SK-N-SH (cell line): ENCODE measurements around the gene ANKH. TPM values are rescaled to one million over a fixed set of nuclear protein-coding genes. Genes with fewer than 3 reads are reported as not detected.

Source experiments
- CTCF ChIA-PET: fragments of 300-600, 350-600 bp; formaldehyde crosslinking; extraction: SDS; loops from one replicate; lab custom pipeline; 2021; lab: Yijun Ruan, JAX
- POLR2A ChIA-PET: fragments of 350-600 bp; sonication (Branson Sonifier 250); formaldehyde crosslinking; extraction: SDS; loops from one replicate; lab custom pipeline; 2020; ENCODE audit warnings: antibody characterized with exemption, inconsistent platforms; lab: Yijun Ruan, JAX
- DNase-seq: peaks from one replicate; pipeline ENCODE4 v3.0.0; 2012
- H2AFZ ChIP-seq: fragments of 200-600 bp; sonication (generic); 2 replicates; pipeline ENCODE4 v1.8.1; 2016; ENCODE audit warnings: antibody characterized with exemption, mild to moderate bottlenecking, low read depth
- H3F3A ChIP-seq: fragments of 200-600 bp; sonication (generic); replicated peaks from 2 replicates; pipeline ENCODE3; 2016; ENCODE audit warnings: antibody characterized with exemption, mild to moderate bottlenecking; ENCODE audit not compliant: insufficient read depth
- H3K27ac ChIP-seq, 2 experiments: fragments of 200-500 bp in 1 of 2; fragments of 200-600 bp in 1 of 2; sonication (Bioruptor generic) in 1 of 2; sonication (generic), shearing (Covaris generic) in 1 of 2; 2 replicates each; pipeline versions ENCODE4 v1.5.1 to v1.6.1; 2014 to 2016; ENCODE audit warnings: low read depth in 2 of 2, inconsistent platforms in 1 of 2, low read length in 1 of 2, mild to moderate bottlenecking in 1 of 2, mixed read lengths in 1 of 2
- H3K27me3 ChIP-seq: fragments of 200-600 bp; sonication (generic), shearing (Covaris generic); 2 replicates; pipeline ENCODE4 v1.6.1; 2016; ENCODE audit warnings: mixed run types; ENCODE audit not compliant: insufficient read depth
- H3K36me3 ChIP-seq, 2 experiments: fragments of 200-500 bp in 1 of 2; fragments of 200-600 bp in 1 of 2; sonication (Bioruptor generic) in 1 of 2; sonication (generic) in 1 of 2; replicated peaks in 1 of 2; 2 replicates each; pipeline versions ENCODE3 to v1.5.1; 2014 to 2016; ENCODE audit warnings: low read length in 1 of 2, mild to moderate bottlenecking in 1 of 2; ENCODE audit not compliant: insufficient read depth in 2 of 2, control insufficient read depth in 1 of 2
- H3K4me1 ChIP-seq, 2 experiments: fragments of 200-500 bp in 1 of 2; fragments of 200-600 bp in 1 of 2; sonication (Bioruptor generic) in 1 of 2; sonication (generic), shearing (Covaris generic) in 1 of 2; 2 replicates each; pipeline versions ENCODE4 v1.5.1 to v1.6.1; 2014 to 2016; ENCODE audit warnings: low read depth in 1 of 2, low read length in 1 of 2, mixed run types in 1 of 2; ENCODE audit not compliant: insufficient read depth in 2 of 2, control insufficient read depth in 1 of 2
- H3K4me2 ChIP-seq: fragments of 200-600 bp; sonication (generic), shearing (Covaris generic); 2 replicates; pipeline ENCODE4 v1.6.1; 2017; ENCODE audit warnings: mixed run types
- H3K4me3 ChIP-seq, 2 experiments: fragments of 200-500 bp in 1 of 2; fragments of 200-600 bp in 1 of 2; sonication (Bioruptor generic) in 1 of 2; sonication (generic), shearing (Covaris generic) in 1 of 2; 2 replicates each; pipeline versions ENCODE4 v1.5.1 to v1.8.1; 2014 to 2016; ENCODE audit warnings: low read depth in 2 of 2, inconsistent platforms in 1 of 2, low read length in 1 of 2, mild to moderate bottlenecking in 1 of 2, mixed read lengths in 1 of 2, moderate library complexity in 1 of 2
- H3K79me2 ChIP-seq: fragments of 200-600 bp; sonication (generic); 2 replicates; pipeline ENCODE4 v1.8.1; 2017; ENCODE audit warnings: mild to moderate bottlenecking; ENCODE audit not compliant: insufficient read depth
- H3K9ac ChIP-seq: fragments of 200-600 bp; sonication (generic); 2 replicates; pipeline ENCODE4 v1.6.1; 2017; ENCODE audit warnings: mixed run types
- H3K9me2 ChIP-seq: fragments of 200-600 bp; sonication (generic); 2 replicates; pipeline ENCODE4 v1.6.1; 2017; ENCODE audit warnings: mixed run types
- H3K9me3 ChIP-seq: fragments of 200-600 bp; sonication (generic); 2 replicates; pipeline ENCODE4 v1.6.1; 2017; ENCODE audit warnings: mixed run types, mild to moderate bottlenecking, moderate library complexity
- H4K20me1 ChIP-seq: fragments of 200-600 bp; sonication (generic); 2 replicates; pipeline ENCODE4 v1.6.1; 2017; ENCODE audit warnings: mild to moderate bottlenecking, mixed run types; ENCODE audit not compliant: insufficient read depth
- EZH2phosphoT487 ChIP-seq: fragments of 200-600 bp; sonication (generic); IDR thresholded peaks from 2 replicates; pipeline ENCODE4 v1.6.1; 2017; ENCODE audit warnings: low read depth, mixed run types, mild to moderate bottlenecking, antibody characterized with exemption, moderate library complexity, borderline replicate concordance
- MXI1 ChIP-seq: IDR thresholded peaks from 2 replicates; pipeline ENCODE4 v1.6.1; 2012; ENCODE audit warnings: mild to moderate bottlenecking, low read depth, low read length, improper control_type of control experiment
- NFIC ChIP-seq: IDR thresholded peaks from 2 replicates; pipeline ENCODE4 v1.4.0; 2012; ENCODE audit warnings: borderline replicate concordance
- NRF1 ChIP-seq: IDR thresholded peaks from 2 replicates; pipeline ENCODE4 v1.6.1; 2012; ENCODE audit warnings: low read depth, mild to moderate bottlenecking, low read length
- REST ChIP-seq: IDR thresholded peaks from 2 replicates; pipeline ENCODE4 v1.6.1; 2012; ENCODE audit warnings: mild to moderate bottlenecking, low read depth, low read length, moderate library complexity
- SIN3A ChIP-seq: IDR thresholded peaks from 2 replicates; pipeline ENCODE4 v1.6.1; 2012; ENCODE audit warnings: low read depth, mild to moderate bottlenecking, low read length, moderate library complexity, borderline replicate concordance
- SMC3 ChIP-seq: IDR thresholded peaks from 2 replicates; pipeline ENCODE4 v1.6.1; 2012; ENCODE audit warnings: low read depth, low read length, improper control_type of control experiment
- TEAD4 ChIP-seq: IDR thresholded peaks from 2 replicates; pipeline ENCODE4 v1.4.0; 2012; ENCODE audit warnings: mild to moderate bottlenecking, borderline replicate concordance; ENCODE audit not compliant: insufficient read depth
- WGBS: methylation state at CpG from one replicate; pipeline ENCODE4 v1.1.6; 2017; ENCODE audit warnings: low lambda C conversion rate; 5-methylcytosine and 5-hydroxymethylcytosine counted together
- polyA plus RNA-seq, 3 experiments: library from polyadenylated mRNA; depleted of rRNA; stranded (reverse); fragments of >200 nt; gene quantifications; 2 replicates each; pipeline ENCODE4 v1.2.3, GENCODE V29; 2012
- small RNA-seq, 7 experiments: library from RNA; depleted of rRNA; stranded (forward); fragments of <200 nt; gene quantifications; one replicate each; pipeline ENCODE3, GENCODE V24; 2012

Gene ANKH
- polyA plus RNA-seq, 1 of the 3 experiments (the other 2 are of a cell fraction) = 22.0 TPM

DNA sequence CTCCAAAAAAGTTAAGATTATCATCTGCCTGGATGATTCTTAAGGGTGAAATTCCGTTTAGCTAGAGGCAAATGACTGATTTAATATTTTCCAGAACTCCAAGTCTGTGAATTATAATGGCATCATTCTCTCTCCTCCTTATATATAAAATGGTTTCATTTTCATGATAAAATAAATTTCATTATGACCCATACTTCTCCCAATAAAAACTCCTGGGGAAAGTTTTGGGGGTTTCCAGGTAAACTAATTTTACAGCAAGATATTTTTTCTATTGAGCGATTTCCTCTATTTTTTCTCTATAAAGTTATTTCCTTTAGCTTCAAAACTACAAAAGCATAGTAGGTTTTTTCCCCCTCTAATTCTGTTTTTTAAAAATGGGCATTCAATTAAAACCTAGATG is 214.7 kb downstream of the ANKH start:
- Histone ChIP-seq H3K9me3 (no peaks in the 10 kb centered on the region), H3K27me3 (peaks cover 6% of the 10 kb centered on the region; the same call in 1 of the 2 replicates), H3K4me3 (no peak overlapping the region), H3K4me1 (no peaks in the 10 kb centered on the region), H3F3A (peaks cover 11% of the 10 kb centered on the region), H3K27ac (no peak overlapping the region), H3K4me2 (no peak overlapping the region), H3K9ac (no peak overlapping the region), H4K20me1 (no peaks in the 10 kb centered on the region), H3K9me2 (no peaks in the 10 kb centered on the region), H3K36me3 (no peaks in the 10 kb centered on the region), H2AFZ (no peak overlapping the region), H3K79me2 (no peaks in the 10 kb centered on the region)
- no peak for TF ChIP-seq NFIC
- no peak for TF ChIP-seq EZH2phosphoT487
- TF ChIP-seq MXI1 = no peak
- no peak for TF ChIP-seq SIN3A
- TF ChIP-seq NRF1 = no peak
- TF ChIP-seq REST = no peak
- no peak for TF ChIP-seq SMC3
- ChIA-PET CTCF (interaction anchor here (0.7 to 2.1 kb wide), 7 partner anchors 8 to 670 kb away, joined by 3 to 18 read pairs (median 3); no protein-coding TSS in a partner anchor), POLR2A (no interaction called here)
- WGBS = 51% methylated on average over 2 of the region's 2 CpGs
- DNase-seq = no peak

DNA sequence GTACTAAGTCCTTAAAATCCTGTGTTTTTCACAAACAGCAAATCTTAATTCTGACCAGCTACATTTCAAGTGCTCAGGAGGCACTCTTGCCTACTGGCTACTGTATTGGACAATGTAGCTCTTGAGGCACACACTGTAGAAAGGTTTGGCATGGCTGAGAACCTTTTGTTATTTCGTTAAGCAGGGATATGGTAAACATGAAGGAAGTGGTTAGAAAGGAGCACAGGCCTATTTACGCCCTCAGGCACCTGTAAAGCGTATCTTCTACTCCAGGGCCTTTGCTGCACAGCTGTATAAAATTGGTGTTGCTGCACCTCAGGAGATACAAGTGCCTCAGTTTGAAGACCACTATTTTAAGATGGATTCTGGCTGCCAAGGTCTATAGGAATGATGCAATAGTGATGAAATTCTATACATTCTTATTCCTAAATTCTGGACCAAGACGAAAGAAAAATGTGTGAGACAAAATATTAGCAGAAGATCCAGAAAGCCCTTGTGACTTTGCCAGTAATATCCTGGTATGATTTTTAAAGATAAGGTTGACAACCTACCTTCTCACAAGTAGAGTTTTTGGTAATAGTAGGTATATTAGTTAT is 216.3 kb downstream of the ANKH start:
- POLR2A ChIA-PET = no interaction called here
- H3K9me2 ChIP-seq = no peaks in the 10 kb centered on the region
- no peak overlapping the region for H3K4me3 ChIP-seq
- H3K79me2 ChIP-seq = no peaks in the 10 kb centered on the region
- TF ChIP-seq NRF1 (no peak), TEAD4 (no peak)
- H2AFZ ChIP-seq = no peak overlapping the region
- H3K9ac ChIP-seq = no peak overlapping the region
- H3K4me1 ChIP-seq = no peaks in the 10 kb centered on the region
- WGBS = 31% methylated on average over 4 of the region's 4 CpGs
- CTCF ChIA-PET = interaction anchor here (1.1 to 1.7 kb wide), 4 partner anchors 30 to 329 kb away, joined by 3 to 6 read pairs (median 4); no protein-coding TSS in a partner anchor
- no peaks in the 10 kb centered on the region for H3K36me3 ChIP-seq
- no peak overlapping the region for H3K27ac ChIP-seq
- H3K9me3 ChIP-seq = no peaks in the 10 kb centered on the region
- peaks cover 4% of the 10 kb centered on the region for H3F3A ChIP-seq
- no peak for DNase-seq
- H3K27me3 ChIP-seq = peaks cover 6% of the 10 kb centered on the region; the same call in 1 of the 2 replicates
- no peak overlapping the region for H3K4me2 ChIP-seq
- H4K20me1 ChIP-seq = no peaks in the 10 kb centered on the region

Small RNAs within 50 kb of the gene (small RNA-seq; reads per million reads assigned to genes)
- gene HNRNPKP5 = 0 reads per million in 7 experiments
- gene MIR4637 = 0 to 2.5 (median 0) reads per million in 7 experiments

Other genes with a start within 250 kb of the ANKH start
- 6.6 and 10.4 TPM in 2 replicates for gene OTULIN, start 207.1 kb downstream of the ANKH start, polyA plus RNA-seq (2012; rRNA removed)